Gastroesophageal sphincter (tissue), 3 donors: ENCODE data around the gene CA4.

ENCODE experiments used
- POLR2A ChIP-seq, 2 donors: fragments of 450-650 bp; IDR thresholded peaks; one replicate each; pipeline ENCODE4 v1.6.1; 2017; ENCODE audit warnings: antibody characterized with exemption in 2 of 2, mild to moderate bottlenecking in 2 of 2, moderate library complexity in 1 of 2
- POLR2AphosphoS5 ChIP-seq: sonication (generic); formaldehyde crosslinking; IDR thresholded peaks from one replicate; pipeline ENCODE4 v1.6.1; 2017; ENCODE audit warnings: antibody characterized with exemption
- TF ChIP-seq, protein P1 (sequence below), 4 experiments: fragments of 200-600 bp in 2 of 4; fragments of 450-650 bp in 2 of 4; sonication (generic) in 1 of 4; IDR thresholded peaks; one replicate each; pipeline ENCODE4 v1.5.1; 2017 to 2019; ENCODE audit warnings: antibody characterized with exemption in 4 of 4, mild to moderate bottlenecking in 2 of 4, moderate library complexity in 2 of 4

DNA sequence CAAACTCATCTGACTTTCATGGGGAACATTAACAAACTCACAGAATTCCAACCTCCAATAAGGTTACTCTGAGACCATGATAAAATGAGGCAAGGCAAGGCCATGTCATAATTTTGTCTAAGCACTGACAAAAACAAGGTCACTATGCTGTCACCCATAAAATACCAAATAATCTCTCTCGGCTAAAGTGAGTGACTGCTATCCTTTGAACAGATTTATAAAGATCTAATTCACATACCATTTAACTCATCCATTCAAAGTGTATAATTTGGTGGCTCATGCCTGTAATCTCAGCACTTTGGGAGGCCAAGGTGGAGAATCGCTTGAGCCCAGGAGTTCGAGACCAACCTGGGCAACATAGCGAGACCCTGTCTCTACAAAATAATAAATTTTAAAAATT lies 20.6 kb upstream of the CA4 start:
- TF ChIP-seq, protein P1, sequence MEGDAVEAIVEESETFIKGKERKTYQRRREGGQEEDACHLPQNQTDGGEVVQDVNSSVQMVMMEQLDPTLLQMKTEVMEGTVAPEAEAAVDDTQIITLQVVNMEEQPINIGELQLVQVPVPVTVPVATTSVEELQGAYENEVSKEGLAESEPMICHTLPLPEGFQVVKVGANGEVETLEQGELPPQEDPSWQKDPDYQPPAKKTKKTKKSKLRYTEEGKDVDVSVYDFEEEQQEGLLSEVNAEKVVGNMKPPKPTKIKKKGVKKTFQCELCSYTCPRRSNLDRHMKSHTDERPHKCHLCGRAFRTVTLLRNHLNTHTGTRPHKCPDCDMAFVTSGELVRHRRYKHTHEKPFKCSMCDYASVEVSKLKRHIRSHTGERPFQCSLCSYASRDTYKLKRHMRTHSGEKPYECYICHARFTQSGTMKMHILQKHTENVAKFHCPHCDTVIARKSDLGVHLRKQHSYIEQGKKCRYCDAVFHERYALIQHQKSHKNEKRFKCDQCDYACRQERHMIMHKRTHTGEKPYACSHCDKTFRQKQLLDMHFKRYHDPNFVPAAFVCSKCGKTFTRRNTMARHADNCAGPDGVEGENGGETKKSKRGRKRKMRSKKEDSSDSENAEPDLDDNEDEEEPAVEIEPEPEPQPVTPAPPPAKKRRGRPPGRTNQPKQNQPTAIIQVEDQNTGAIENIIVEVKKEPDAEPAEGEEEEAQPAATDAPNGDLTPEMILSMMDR (IDR thresholded peaks at IDR 0.05) = no peak
- TF ChIP-seq POLR2A (IDR thresholded peaks at IDR 0.05) = no peak
- no peak for TF ChIP-seq POLR2AphosphoS5
